Upper lobe of left lung (tissue), 4 donors: ENCODE data around the gene PPP6C.
"Not testable (repeated sequence)": the region's sequence is repeated elsewhere in the genome, so short reads cannot be mapped to it uniquely, and the experiment has no call there.

Source experiments
- CTCF ChIP-seq, 6 experiments: fragments of 450-650 bp in 4 of 6; fragments of 200-600 bp in 2 of 6; sonication (generic) in 2 of 6; IDR thresholded peaks; one replicate each; pipeline ENCODE4 v1.5.1; 2016 to 2019; ENCODE audit warnings: antibody characterized with exemption in 6 of 6
- EP300 ChIP-seq, 4 donors: sonication (generic); formaldehyde crosslinking; IDR thresholded peaks; one replicate each; pipeline ENCODE4 v1.5.1; 2017; ENCODE audit warnings: antibody characterized with exemption in 4 of 4, control low read depth in 2 of 4
- POLR2A ChIP-seq, 4 donors: fragments of 450-650 bp; IDR thresholded peaks; one replicate each; pipeline ENCODE4 v1.5.1; 2016 to 2017; ENCODE audit warnings: antibody characterized with exemption in 4 of 4, mild to moderate bottlenecking in 2 of 4
- POLR2AphosphoS5 ChIP-seq, 2 donors: sonication (generic); formaldehyde crosslinking; IDR thresholded peaks; one replicate each; pipeline ENCODE4 v1.5.1; 2017; ENCODE audit warnings: antibody characterized with exemption in 2 of 2

- TF ChIP-seq CTCF, POLR2A, POLR2AphosphoS5, EP300 (IDR thresholded peaks at IDR 0.05): not testable (repeated sequence)
Measured at GRCh38 chr9:125108541-125108940, 81.1 kb downstream of the PPP6C start.
